Loucy (cell line): ENCODE measurements around the gene CNKSR1.
A peak's percentile ranks its signal among the peaks of the same experiment; 100 is the strongest.
"Not testable (repeated sequence)": the region's sequence is repeated elsewhere in the genome, so short reads cannot be mapped to it uniquely, and the experiment has no call there.

Source experiments
- H2AFZ ChIP-seq: fragments of 200-600 bp; sonication (generic); 2 replicates; pipeline ENCODE4 v1.6.0; 2016; ENCODE audit warnings: antibody characterized with exemption, mild to moderate bottlenecking, low read length, moderate library complexity
- H3F3A ChIP-seq: fragments of 200-600 bp; 2 replicates; pipeline ENCODE4 v1.6.0; 2016; ENCODE audit warnings: antibody characterized with exemption, low read depth, mild to moderate bottlenecking
- H3K27me3 ChIP-seq: fragments of 200-600 bp; sonication (generic); 2 replicates; pipeline ENCODE4 v1.6.1; 2014; ENCODE audit warnings: low read length, mild to moderate bottlenecking; ENCODE audit not compliant: insufficient read depth, poor library complexity, severe bottlenecking
- H3K36me3 ChIP-seq: fragments of 200-600 bp; sonication (generic); 2 replicates; pipeline ENCODE4 v1.6.1; 2016; ENCODE audit warnings: low read length; ENCODE audit not compliant: insufficient read depth
- H3K4me1 ChIP-seq: fragments of 200-600 bp; sonication (generic); 2 replicates; pipeline ENCODE4 v1.5.1; 2014; ENCODE audit warnings: low read length, mild to moderate bottlenecking; ENCODE audit not compliant: insufficient read depth, poor library complexity, severe bottlenecking
- H3K4me2 ChIP-seq: fragments of 200-600 bp; sonication (generic); 2 replicates; pipeline ENCODE4 v1.6.0; 2014; ENCODE audit warnings: antibody characterized with exemption, low read length, low read depth, mild to moderate bottlenecking; ENCODE audit not compliant: poor library complexity, severe bottlenecking
- H3K4me3 ChIP-seq: fragments of 200-600 bp; sonication (generic); 2 replicates; pipeline ENCODE4 v1.5.1; 2014; ENCODE audit warnings: low read length, mild to moderate bottlenecking, mixed read lengths; ENCODE audit not compliant: poor library complexity, severe bottlenecking
- H3K79me2 ChIP-seq: fragments of 200-600 bp; sonication (generic); 2 replicates; pipeline ENCODE4 v1.6.1; 2014; ENCODE audit warnings: low read length; ENCODE audit not compliant: insufficient read depth
- H3K9ac ChIP-seq: fragments of 200-600 bp; sonication (generic); 2 replicates; pipeline ENCODE4 v1.6.0; 2014; ENCODE audit warnings: mild to moderate bottlenecking, low read depth, low read length, moderate library complexity; ENCODE audit not compliant: poor library complexity, severe bottlenecking
- H3K9me2 ChIP-seq: fragments of 200-600 bp; sonication (generic); replicated peaks from 2 replicates; pipeline ENCODE4 v1.6.1; 2016; ENCODE audit warnings: low read depth, low read length, mixed read lengths
- H3K9me3 ChIP-seq: fragments of 200-600 bp; sonication (generic); 2 replicates; pipeline ENCODE4 v1.6.1; 2014; ENCODE audit warnings: mild to moderate bottlenecking, antibody characterized with exemption, low read length, low read depth; ENCODE audit not compliant: insufficient read depth
- H4K20me1 ChIP-seq: fragments of 200-600 bp; sonication (generic); 2 replicates; pipeline ENCODE4 v1.6.0; 2014; ENCODE audit warnings: antibody characterized with exemption, low read length, mild to moderate bottlenecking; ENCODE audit not compliant: insufficient read depth, poor library complexity, severe bottlenecking
- EZH2phosphoT487 ChIP-seq: fragments of 200-600 bp; IDR thresholded peaks from 2 replicates; pipeline ENCODE4 v1.6.1; 2018; ENCODE audit warnings: antibody characterized with exemption, mild to moderate bottlenecking, moderate library complexity, borderline replicate concordance
- TF ChIP-seq, protein P1 (sequence below): fragments of 200-600 bp; sonication (generic); conservative IDR thresholded peaks from 2 replicates; pipeline ENCODE4 v1.5.1; 2014; ENCODE audit warnings: mild to moderate bottlenecking, antibody characterized with exemption, low read length

CNKSR1 gene

DNA sequence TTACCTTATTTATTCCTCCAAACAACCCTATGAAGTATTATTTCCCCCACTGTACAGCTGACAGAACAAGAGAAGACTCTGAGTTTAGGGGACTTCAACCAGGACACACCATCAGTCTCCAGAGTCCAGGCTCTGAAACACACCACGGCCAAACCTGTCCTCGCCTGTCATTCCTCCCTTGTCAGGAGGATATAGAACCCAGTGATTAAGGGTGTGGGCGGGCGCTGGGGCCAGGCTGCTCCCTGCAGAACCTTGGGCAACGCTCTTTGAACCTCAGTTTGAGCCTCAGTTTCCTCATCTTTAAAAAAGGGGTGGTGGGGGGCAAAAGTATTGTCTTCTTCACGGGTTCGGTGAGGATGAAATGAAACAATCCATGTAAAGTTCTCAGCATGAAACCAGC lies 47.3 kb downstream of the CNKSR1 start:
- H3K27me3 ChIP-seq = no peaks in the 10 kb centered on the region
- H3K4me3 ChIP-seq = no peak overlapping the region
- no peaks in the 10 kb centered on the region for H3K4me1 ChIP-seq
- no peaks in the 10 kb centered on the region for H3K36me3 ChIP-seq
- no peaks in the 10 kb centered on the region for H3K9me3 ChIP-seq
- no peaks in the 10 kb centered on the region for H3K79me2 ChIP-seq
- no peak overlapping the region for H2AFZ ChIP-seq
- no peak overlapping the region for H3K4me2 ChIP-seq
- H3K9ac ChIP-seq = no peak overlapping the region
- H3F3A ChIP-seq = no peaks in the 10 kb centered on the region
- H4K20me1 ChIP-seq = no peaks in the 10 kb centered on the region
- TF ChIP-seq EZH2phosphoT487 = no peak
- TF ChIP-seq, protein P1, sequence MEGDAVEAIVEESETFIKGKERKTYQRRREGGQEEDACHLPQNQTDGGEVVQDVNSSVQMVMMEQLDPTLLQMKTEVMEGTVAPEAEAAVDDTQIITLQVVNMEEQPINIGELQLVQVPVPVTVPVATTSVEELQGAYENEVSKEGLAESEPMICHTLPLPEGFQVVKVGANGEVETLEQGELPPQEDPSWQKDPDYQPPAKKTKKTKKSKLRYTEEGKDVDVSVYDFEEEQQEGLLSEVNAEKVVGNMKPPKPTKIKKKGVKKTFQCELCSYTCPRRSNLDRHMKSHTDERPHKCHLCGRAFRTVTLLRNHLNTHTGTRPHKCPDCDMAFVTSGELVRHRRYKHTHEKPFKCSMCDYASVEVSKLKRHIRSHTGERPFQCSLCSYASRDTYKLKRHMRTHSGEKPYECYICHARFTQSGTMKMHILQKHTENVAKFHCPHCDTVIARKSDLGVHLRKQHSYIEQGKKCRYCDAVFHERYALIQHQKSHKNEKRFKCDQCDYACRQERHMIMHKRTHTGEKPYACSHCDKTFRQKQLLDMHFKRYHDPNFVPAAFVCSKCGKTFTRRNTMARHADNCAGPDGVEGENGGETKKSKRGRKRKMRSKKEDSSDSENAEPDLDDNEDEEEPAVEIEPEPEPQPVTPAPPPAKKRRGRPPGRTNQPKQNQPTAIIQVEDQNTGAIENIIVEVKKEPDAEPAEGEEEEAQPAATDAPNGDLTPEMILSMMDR = no peak
- H3K9me2 ChIP-seq = no peaks in the 10 kb centered on the region

GRCh38 chr1:26225033-26225831 lies 47.9 kb downstream of the CNKSR1 start:
- Histone ChIP-seq H3K4me2 (no peak overlapping the region), H3K27me3 (no peaks in the 10 kb centered on the region)

DNA sequence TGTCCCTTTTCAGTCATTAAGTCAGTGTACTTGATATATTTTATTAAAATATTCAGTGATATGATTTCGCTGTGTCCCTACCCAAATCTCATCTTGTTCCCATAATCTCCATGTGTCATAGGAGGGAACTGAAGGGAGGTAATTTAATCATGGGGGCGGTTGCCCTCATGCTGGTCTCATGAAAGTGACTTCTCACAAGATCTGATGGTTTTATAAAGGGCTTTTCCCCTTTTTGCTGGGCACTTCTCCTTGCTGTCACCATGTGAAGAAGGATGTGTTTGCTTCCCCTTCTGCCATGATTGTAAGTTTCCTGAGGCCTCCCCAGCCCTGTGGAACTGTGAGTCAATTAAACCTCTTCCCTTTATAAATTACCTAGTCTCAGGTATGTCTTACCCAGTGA lies 53.4 kb downstream of the CNKSR1 start:
- H4K20me1 ChIP-seq = peaks cover 14% of the 10 kb centered on the region
- H3K4me2 ChIP-seq, H3K9me3 ChIP-seq, H3K4me3 ChIP-seq, H3K4me1 ChIP-seq, H3K27me3 ChIP-seq, H3K9ac ChIP-seq, H3K36me3 ChIP-seq, H3K9me2 ChIP-seq, H3F3A ChIP-seq, H2AFZ ChIP-seq: not testable (repeated sequence)
- peaks cover 17% of the 10 kb centered on the region for H3K79me2 ChIP-seq

More at GRCh38 chr1:26225033-26225831, 47.9 kb downstream of the CNKSR1 start:
- TF ChIP-seq EZH2phosphoT487 = no peak
- H3K4me3 ChIP-seq = no peak overlapping the region
- no peak overlapping the region for H2AFZ ChIP-seq
- no peaks in the 10 kb centered on the region for H3K9me2 ChIP-seq
- H3K79me2 ChIP-seq = no peaks in the 10 kb centered on the region
- H3F3A ChIP-seq = no peaks in the 10 kb centered on the region
- H4K20me1 ChIP-seq = no peaks in the 10 kb centered on the region
- no peaks in the 10 kb centered on the region for H3K36me3 ChIP-seq
- H3K4me1 ChIP-seq = no peaks in the 10 kb centered on the region
- no peaks in the 10 kb centered on the region for H3K9me3 ChIP-seq
- no peak overlapping the region for H3K9ac ChIP-seq

DNA sequence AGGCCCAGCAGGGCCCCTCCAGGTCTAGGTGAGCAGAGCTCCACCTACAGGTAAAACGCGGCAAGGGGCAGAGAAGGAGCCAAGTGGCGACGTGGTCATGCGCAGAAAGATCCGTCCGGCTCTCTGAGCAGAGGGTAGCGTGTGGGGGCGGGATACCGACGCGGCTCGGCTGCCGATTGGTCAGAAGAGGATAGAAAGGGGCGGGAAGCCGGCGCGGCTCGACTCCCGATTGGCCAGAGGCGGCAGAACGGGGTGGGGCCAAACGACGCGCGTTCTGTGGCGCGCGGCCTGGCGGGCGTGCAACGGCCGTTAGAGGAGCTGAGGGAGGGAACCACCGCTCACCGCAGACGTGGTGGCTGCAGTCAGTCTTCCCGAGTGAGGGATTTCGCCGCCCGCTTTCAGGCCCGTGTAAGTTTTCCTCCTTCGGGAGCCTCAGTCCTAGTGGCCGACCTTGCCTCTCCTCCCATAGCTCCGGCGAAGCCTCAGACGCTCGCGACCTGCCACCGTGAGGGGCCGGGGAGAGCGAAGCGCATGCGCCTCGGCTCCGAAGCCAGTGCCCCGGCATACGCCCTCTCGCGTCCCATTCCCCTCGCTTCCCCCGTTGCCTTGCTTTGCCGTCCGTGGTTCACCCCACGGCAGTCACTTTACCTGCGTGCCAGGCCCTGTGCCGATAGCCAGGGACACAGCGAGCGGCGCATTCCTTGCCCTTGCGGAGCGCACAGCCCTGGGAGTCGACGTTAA lies 56.8 kb downstream of the CNKSR1 start, which contains the start of gene CEP85:
TSS of gene CEP85 (plus strand) at position 298 of the 741 bp plus-strand sequence. CDS start 5,584 bp downstream, outside the sequence.
- no peaks in the 10 kb centered on the region for H3K9me3 ChIP-seq
- H3K36me3 ChIP-seq = no peaks in the 10 kb centered on the region
- H3K27me3 ChIP-seq = no peaks in the 10 kb centered on the region
- H3K4me1 ChIP-seq = peaks cover 33% of the 10 kb centered on the region
- peak within 1 kb of the TSS; percentile 93 for H2AFZ ChIP-seq
- no peaks in the 10 kb centered on the region for H3F3A ChIP-seq
- H3K4me2 ChIP-seq = peak within 1 kb of the TSS; percentile 87
- peaks cover 44% of the 10 kb centered on the region for H4K20me1 ChIP-seq
- H3K79me2 ChIP-seq = peaks cover 50% of the 10 kb centered on the region
- peak within 1 kb of the TSS; percentile 90 for H3K9ac ChIP-seq
- TF ChIP-seq EZH2phosphoT487 = no peak
- TF ChIP-seq, protein P1 = peak; percentile 81
- peak within 1 kb of the TSS; percentile 96 for H3K4me3 ChIP-seq
- no peaks in the 10 kb centered on the region for H3K9me2 ChIP-seq
